Left cardiac atrium (tissue), 4 donors: ENCODE results near the gene PRRT4. TPM values are rescaled to one million over a fixed set of nuclear protein-coding genes. Genes with fewer than 3 reads are reported as not detected.

Source experiments
- ATAC-seq, 2 donors: fragments of 200-7000 bp; cut with Tn5 transposase; one replicate each; pipeline ENCODE4 v1.9.1; 2020; ENCODE audit warnings: mild to moderate bottlenecking in 2 of 2, moderate library complexity in 2 of 2
- DNase-seq: peaks from one replicate; pipeline ENCODE4 v3.0.0-alpha.2; 2020
- intact Hi-C, 2 donors: fragments of 100-400 bp; cut with DNase I; formaldehyde crosslinking; loops; one replicate each; pipeline versions ENCODE4 v1.14.1 to v1.15.1; 2022 to 2023
- total RNA-seq, 2 donors: library from RNA; stranded (reverse); fragmentation: NEBNext Ultra II Directional; extraction: Animal tissue kit (Norgen Biotek cat#: 25700); gene quantifications; one replicate each; pipeline ENCODE4 v1.2.1, GENCODE V29; 2021
- donor health status: DM: no; HTN: yes; CAD: no.
- donor health status: DM: no; HTN: yes; CAD: no; lungs with severe emphysema.
- donor health status: DM: yes; HTN: yes; CAD: no.
- donor health status: Dilated cardiomyopathy.

PRRT4 gene
- total RNA-seq, 2 donors from 2014 or later, result 1.8 to 7.1 TPM

DNA sequence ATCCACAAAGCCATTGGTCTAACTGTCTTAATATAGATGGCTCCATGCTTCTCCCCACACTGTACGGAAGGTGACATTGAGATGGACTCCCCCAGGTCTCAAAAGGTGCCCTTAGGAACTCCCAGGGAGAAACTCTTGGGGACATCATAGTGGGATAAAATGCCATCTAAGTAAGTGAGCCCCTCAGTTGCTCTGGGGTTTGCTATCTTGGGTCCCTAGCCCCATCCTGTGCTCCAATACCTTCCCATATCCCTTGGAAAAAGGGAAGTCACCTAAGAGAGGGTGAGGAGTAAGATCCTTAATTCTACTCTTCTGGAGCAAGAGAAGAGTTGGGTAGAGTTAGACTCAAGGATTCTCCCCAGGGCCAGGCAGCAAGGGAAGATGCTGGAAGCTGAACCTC is 7.9 kb downstream of the PRRT4 start:
- no peak for ATAC-seq
- DNase-seq, result no peak
- intact Hi-C loops, result no loop called here

DNA sequence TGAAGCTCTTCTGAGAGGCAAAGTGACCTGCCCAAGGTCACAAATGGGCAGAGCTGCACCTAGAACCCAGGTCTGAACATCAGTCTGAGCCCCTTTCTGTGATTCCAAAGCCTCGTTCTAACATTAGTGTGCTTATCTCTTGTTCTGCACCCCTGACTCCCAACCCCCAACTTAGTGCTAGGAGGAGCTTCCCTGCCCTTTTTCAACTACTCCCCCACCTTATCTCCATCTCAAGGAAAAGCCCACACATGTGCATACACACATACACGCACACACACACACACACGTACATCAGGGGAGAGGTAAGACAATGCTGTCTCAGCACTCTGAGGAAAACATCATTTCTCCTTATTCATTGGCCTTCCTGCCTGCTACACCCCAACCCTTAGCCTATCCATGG is 8.3 kb downstream of the PRRT4 start:
- no peak for ATAC-seq
- DNase-seq, result no peak
- intact Hi-C loops, result no loop called here

DNA sequence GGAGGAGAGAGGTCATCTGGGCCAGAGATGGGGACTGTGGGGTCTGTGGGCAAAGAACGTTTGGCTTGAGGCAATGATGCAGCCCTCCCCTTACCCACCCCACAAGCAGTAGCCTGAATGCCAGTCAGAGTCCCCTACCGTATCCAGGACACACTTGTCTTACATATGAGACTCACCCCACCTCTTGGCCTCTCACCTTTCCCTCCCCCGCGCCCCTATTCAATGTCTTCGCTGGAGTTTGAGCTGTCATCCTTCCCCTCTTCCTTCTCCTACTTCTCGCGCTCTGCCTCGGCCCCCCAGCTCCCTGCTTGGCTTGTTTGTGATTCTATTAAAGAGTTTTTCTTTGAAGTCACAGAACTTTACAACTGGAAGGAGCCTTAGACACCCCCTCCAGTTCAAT is 8.9 kb downstream of the PRRT4 start:
- DNase-seq (no peak), ATAC-seq (no peak)
- intact Hi-C loops, result no loop called here

DNA sequence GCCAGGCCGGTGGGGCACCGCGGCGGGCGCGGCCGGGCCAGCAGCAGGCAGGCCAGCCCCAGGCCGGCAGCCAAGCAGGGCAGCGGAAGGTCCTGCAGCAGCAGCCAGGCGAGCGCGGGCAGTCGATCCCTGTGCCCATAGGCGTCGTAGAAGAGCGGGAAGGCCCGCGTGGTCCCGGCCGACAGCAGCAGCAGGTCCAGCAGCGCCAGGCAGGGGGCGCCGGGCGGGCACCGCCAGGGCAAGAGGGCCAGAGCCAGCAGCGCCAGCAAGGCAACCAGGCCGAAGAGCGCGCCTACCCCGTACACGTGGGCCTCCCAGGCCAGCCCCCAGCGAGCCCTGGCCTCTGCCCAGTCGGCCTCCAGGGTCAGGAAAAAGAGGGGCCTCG is 9.3 kb downstream of the PRRT4 start:
- ATAC-seq (peak; percentile 47 to 62), DNase-seq (peak; percentile 67)
- intact Hi-C loops, result no loop called here

- ATAC-seq (peak; percentile 26 to 28), DNase-seq (no peak)
- intact Hi-C loops, result no loop called here
Observed at GRCh38 chr7:128351296-128352152, 10.0 kb downstream of the PRRT4 start.

- ATAC-seq (peak in 1 of 2 donors; percentile 9), DNase-seq (no peak)
Observed at GRCh38 chr7:128350708-128351295, 10.7 kb downstream of the PRRT4 start.

GRCh38 chr7:128349466-128349825 is 12.0 kb downstream of the PRRT4 start:
- intact Hi-C loops, result loop anchor here in 1 of 2 donors (5.0 kb wide), 1 partner anchor 38 kb away; no protein-coding TSS in a partner anchor
- DNase-seq, result no peak
- no peak for ATAC-seq

More at GRCh38 chr7:128350708-128351295, 10.7 kb downstream of the PRRT4 start:
- intact Hi-C loops, result no loop called here

GRCh38 chr7:128347647-128348097 is 13.8 kb downstream of the PRRT4 start:
- ATAC-seq (peak in 1 of 2 donors; percentile 18), DNase-seq (peak; percentile 59)
- intact Hi-C loops, result loop anchor here (1.0 to 5.0 kb wide), 2 partner anchors 40 kb away; no protein-coding TSS in a partner anchor

DNA sequence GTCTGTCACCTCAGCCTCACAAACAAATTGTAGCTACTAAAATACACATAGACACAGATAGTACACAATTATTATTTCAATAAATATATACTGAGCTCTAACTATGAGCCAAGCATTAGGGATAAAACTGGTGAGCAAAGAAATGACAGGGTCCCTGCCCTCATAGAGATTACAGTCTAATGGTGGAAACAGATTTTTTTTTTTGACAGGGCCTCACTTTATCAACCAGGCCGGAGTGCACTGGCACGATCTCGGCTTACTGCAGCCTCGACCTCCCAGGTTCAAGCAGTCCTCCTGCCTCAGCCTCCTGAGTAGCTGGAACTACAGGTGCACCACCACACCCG is 17.1 kb downstream of the PRRT4 start:
- intact Hi-C loops, result no loop called here

DNA sequence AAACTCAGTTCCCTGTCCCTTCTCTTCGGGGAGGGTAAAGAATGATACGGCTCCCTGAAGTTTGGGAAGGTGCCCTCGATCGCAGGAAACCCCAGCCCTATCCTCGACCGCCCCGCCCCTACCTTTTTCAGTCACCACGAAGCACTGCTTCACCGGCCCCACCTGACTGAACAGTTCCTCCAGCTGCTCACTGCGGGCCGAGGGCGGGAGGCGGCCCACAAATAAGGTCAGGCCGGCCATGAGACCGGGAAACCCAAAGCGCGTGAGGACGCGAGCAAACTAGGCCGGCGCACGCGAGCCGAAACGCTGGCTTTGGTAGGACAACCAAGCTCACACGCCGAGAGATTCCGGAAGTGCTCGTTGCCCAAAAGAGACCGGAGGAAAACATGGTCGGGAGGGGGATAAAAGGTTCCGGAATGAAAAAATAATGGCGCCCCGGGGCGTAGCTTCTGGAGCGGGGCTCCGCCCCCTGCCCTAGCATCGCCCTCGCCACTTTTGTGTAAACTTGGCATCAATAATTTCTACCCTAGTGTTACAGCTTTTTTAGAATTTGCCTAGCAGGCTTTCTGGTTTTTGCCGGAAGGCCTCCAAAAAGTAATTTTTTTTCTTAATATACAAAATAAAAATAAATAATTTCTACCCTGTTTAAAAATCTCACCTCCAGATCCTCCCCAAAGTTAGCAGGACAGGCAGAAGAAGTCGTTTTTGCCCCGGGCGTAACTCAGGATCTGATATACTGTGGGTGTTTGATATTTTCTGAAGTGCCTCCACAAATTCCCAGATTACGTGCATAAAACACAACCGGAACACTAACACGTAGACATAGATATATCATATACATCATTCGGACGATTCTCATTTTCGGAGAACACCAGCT is 17.7 kb downstream of the PRRT4 start, which contains the start of gene RBM28:
Gene RBM28, minus strand, starts transcription at position 355 of the 877 bp plus-strand sequence. Its CDS starts 115 bp downstream, at position 240.
- intact Hi-C loops, result no loop called here
- peak; percentile 94 to 96 for ATAC-seq
- peak; percentile 91 for DNase-seq

More for the DNA sequence above, 17.1 kb downstream of the PRRT4 start:
- no peak for ATAC-seq
- no peak for DNase-seq

DNA sequence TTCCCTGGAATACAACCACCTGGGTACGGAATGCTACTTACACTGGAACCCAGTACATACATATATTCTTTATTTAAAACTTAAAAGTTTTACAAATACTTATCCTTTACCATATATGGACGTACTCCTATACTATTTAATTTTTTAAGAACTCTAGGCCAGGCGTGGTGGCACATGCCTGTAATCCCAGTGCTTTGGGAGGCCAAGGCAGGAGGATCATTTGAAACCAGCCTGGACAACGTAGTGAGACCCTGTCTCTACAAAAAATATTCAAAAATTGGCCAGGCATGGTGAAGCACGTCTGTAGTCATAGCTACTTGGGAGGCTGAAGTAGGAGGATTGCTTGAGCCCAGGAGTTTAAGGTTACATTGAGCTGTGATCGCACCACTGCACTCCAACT is 19.8 kb downstream of the PRRT4 start:
- intact Hi-C loops, result no loop called here
- ATAC-seq, result no peak
- no peak for DNase-seq

DNA sequence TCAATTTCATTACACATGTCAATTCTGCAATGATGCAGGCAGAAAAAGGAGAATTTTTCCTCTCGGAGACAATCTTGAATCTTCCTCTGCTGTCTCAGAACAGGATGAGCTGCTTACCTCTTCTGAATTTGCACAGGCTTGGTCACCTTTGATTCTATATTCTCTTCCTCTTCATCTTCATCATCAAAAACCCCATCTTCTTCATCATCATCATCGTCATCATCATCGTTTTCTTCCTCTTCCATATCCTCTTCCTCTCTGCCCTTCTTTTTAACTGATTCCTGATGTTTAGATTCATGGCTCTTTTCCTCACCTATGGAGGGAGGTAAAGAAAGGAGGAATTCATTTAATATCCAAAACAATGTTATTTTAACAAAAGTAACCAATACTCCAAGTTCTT is 25.8 kb downstream of the PRRT4 start:
- DNase-seq (no peak), ATAC-seq (no peak)
- intact Hi-C loops, result no loop called here

- ATAC-seq (no peak), DNase-seq (no peak)
- intact Hi-C loops, result no loop called here
Observed at GRCh38 chr7:128324368-128324680, 37.2 kb downstream of the PRRT4 start.

DNA sequence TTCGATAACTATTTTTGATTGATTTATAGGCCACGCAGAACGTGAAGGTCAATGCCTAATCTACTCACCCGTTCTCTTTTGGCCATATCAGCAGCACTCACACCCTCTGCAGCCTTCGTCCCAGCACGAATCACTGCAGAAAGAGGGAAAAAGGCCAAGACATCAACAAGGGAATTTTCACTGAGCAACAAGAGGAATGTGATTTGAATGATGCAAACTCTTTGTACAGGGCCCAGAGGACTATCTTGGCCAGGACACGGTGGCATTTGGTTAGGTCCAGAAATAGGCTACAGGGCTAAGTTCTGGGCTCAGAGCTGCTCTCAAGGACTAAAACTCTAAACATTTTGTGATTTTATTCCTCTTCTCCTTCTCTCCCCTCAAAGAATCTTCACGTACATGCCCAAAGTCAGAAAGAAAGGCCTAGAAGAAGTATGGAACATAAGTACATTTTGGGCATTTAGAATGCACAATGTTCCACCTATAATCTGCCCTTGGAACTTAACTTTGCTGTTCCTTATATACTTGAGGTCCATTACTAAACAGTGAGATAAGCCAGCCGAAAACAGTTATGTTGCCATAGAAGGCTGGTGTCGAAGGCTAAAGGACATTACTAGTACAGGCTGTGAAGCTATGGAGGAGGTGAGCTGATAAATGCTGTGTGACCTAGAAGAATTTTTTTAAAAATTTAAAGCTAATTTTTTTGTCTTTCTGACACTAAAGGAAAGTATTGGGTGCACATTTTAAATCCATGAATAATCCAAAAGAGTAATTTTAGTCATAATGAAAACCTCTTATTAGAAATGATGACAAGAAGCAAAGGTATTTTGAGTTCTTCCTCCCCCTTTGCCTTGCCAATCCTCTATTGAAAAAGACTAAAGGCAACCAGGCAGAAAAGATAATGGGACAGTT is 37.8 kb downstream of the PRRT4 start:
- peak; percentile 57 to 89 for ATAC-seq
- DNase-seq, result no peak
- intact Hi-C loops, result no loop called here

- ATAC-seq (peak in 1 of 2 donors; percentile 5), DNase-seq (no peak)
- intact Hi-C loops, result no loop called here
Observed at GRCh38 chr7:128323040-128323439, 38.5 kb downstream of the PRRT4 start.

DNA sequence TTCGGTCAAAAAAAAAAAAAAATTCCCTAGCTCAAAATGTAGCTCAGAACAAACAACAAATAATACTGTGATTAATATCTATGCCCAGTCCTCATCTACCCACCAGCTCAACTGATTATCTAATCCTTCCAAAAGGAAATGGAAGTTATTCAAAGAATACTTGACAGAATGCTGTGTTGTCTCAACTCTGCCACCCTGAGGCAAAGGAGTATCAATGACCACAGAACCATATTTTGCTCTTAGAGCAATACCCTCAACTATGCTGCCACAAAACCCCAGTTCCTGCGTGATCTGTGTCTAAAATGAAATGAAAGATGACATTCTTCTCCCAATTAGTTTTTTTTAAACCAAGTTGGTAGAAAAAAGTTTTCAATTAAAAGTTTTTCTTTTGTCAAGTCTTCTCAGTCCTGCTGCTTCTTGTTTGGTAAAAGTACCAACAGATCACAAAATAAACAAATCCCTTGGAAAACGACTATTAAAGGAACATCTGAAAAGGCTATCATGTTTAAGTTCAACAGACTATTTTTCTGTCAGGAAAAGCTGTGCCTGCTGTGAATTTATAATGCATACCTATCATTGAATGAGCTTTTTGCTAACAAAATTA is 39.3 kb downstream of the PRRT4 start:
- peak; percentile 49 to 56 for ATAC-seq
- intact Hi-C loops, result no loop called here
- DNase-seq, result no peak

DNA sequence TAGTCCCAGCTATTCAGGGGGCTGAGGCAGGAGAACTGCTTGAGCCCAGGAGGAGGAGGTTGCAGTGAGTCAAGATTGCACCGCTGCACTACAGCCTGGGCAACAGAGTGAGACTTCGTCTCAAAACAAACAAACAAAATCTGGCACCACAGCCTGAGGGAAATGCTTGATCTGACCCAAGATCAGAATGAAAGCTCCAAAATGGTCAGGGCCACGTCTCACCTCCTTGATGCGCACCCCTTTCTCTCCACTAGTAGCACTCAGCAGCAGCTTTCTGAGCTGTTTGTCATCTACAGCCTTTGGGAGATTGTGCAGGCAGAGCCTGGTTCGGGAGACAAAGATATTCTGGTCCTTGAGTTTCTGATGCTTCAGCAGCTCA is 40.5 kb downstream of the PRRT4 start:
- intact Hi-C loops, result no loop called here
- DNase-seq (no peak), ATAC-seq (no peak)

- DNase-seq (no peak), ATAC-seq (no peak)
- intact Hi-C loops, result no loop called here
Observed at GRCh38 chr7:128318691-128319090, 42.8 kb downstream of the PRRT4 start.
